Astrocyte (in vitro differentiated cells and primary cell): ENCODE data around the gene ARL8B. TPM values are rescaled to one million over a fixed set of nuclear protein-coding genes. Genes with fewer than 3 reads are reported as not detected.

Experiments used
- DNase-seq: peaks from one replicate; pipeline ENCODE4 v3.0.0-alpha.2; 2010; ENCODE audit warnings: low read depth
- FAIRE-seq: peaks from 2 replicates; lab custom pipeline; 2011; peaks lifted over from hg19 to GRCh38; lab: Jason Lieb, UNC
- H2AFZ ChIP-seq: 2 replicates; pipeline ENCODE4 v1.6.0; 2012; ENCODE audit warnings: low read depth, low read length, inconsistent platforms
- H3K27ac ChIP-seq: 2 replicates; pipeline ENCODE4 v1.5.1; 2011; ENCODE audit warnings: low read depth, low read length, inconsistent platforms
- H3K27me3 ChIP-seq: 2 replicates; pipeline ENCODE4 v1.6.0; 2011; ENCODE audit warnings: low read length, inconsistent platforms; ENCODE audit not compliant: insufficient read depth
- H3K36me3 ChIP-seq: 2 replicates; pipeline ENCODE4 v1.5.1; 2011; ENCODE audit warnings: low read length, inconsistent platforms; ENCODE audit not compliant: insufficient read depth
- H3K4me1 ChIP-seq: 2 replicates; pipeline ENCODE4 v1.5.1; 2011; ENCODE audit warnings: low read length, inconsistent platforms; ENCODE audit not compliant: insufficient read depth
- H3K4me2 ChIP-seq: 2 replicates; pipeline ENCODE4 v1.6.0; 2012; ENCODE audit warnings: low read length, inconsistent platforms
- H3K4me3 ChIP-seq: 2 replicates; pipeline ENCODE4 v1.5.1; 2011; ENCODE audit warnings: low read depth, mild to moderate bottlenecking, low read length, inconsistent platforms; ENCODE audit not compliant: insufficient read depth
- H3K79me2 ChIP-seq: 2 replicates; pipeline ENCODE4 v1.6.0; 2012; ENCODE audit warnings: mild to moderate bottlenecking, low read length, inconsistent platforms; ENCODE audit not compliant: insufficient read depth
- H3K9ac ChIP-seq: 2 replicates; pipeline ENCODE4 v1.6.0; 2012; ENCODE audit warnings: mild to moderate bottlenecking, low read length, inconsistent platforms
- H3K9me3 ChIP-seq: 2 replicates; pipeline ENCODE4 v1.5.1; 2012; ENCODE audit warnings: low read depth, mild to moderate bottlenecking, low read length, inconsistent platforms; ENCODE audit not compliant: insufficient read depth
- H4K20me1 ChIP-seq: 2 replicates; pipeline ENCODE4 v1.6.0; 2012; ENCODE audit warnings: low read length, inconsistent platforms; ENCODE audit not compliant: insufficient read depth
- H3K27ac Mint-ChIP-seq: one replicate; pipeline ENCODE4 v1.8.0; 2021; ENCODE audit warnings: mild to moderate bottlenecking, mixed read lengths; ENCODE audit not compliant: unreplicated experiment
- H3K27me3 Mint-ChIP-seq: one replicate; pipeline ENCODE4 v1.8.0; 2021; ENCODE audit warnings: low read depth, mixed read lengths; ENCODE audit not compliant: unreplicated experiment
- H3K36me3 Mint-ChIP-seq: one replicate; pipeline ENCODE4 v1.8.0; 2021; ENCODE audit warnings: low read depth, mixed read lengths; ENCODE audit not compliant: unreplicated experiment
- H3K4me1 Mint-ChIP-seq: one replicate; pipeline ENCODE4 v1.8.0; 2021; ENCODE audit warnings: low read depth, mixed read lengths; ENCODE audit not compliant: unreplicated experiment
- H3K4me3 Mint-ChIP-seq: one replicate; pipeline ENCODE4 v1.8.0; 2021; ENCODE audit warnings: mild to moderate bottlenecking, moderate library complexity, mixed read lengths; ENCODE audit not compliant: unreplicated experiment
- H3K9me3 Mint-ChIP-seq: one replicate; pipeline ENCODE4 v1.8.0; 2021; ENCODE audit warnings: mild to moderate bottlenecking, mixed read lengths; ENCODE audit not compliant: unreplicated experiment
- EZH2 ChIP-seq: IDR thresholded peaks from 2 replicates; pipeline ENCODE4 v1.6.1; 2012; ENCODE audit warnings: mild to moderate bottlenecking, low read length, inconsistent platforms; ENCODE audit not compliant: insufficient read depth
- total RNA-seq: library from RNA; stranded (reverse); gene quantifications from 2 replicates; pipeline ENCODE4 v1.2.1, GENCODE V29; 2021
- TF ChIP-seq, protein P1 (sequence below): IDR thresholded peaks from 2 replicates; pipeline ENCODE4 v1.5.1; 2011; ENCODE audit warnings: low read depth, mild to moderate bottlenecking, inconsistent platforms, low read length, moderate library complexity; ENCODE audit not compliant: insufficient read depth

ARL8B gene
- total RNA-seq, 1 donor from 2014 or later, result 64.1 TPM

DNA sequence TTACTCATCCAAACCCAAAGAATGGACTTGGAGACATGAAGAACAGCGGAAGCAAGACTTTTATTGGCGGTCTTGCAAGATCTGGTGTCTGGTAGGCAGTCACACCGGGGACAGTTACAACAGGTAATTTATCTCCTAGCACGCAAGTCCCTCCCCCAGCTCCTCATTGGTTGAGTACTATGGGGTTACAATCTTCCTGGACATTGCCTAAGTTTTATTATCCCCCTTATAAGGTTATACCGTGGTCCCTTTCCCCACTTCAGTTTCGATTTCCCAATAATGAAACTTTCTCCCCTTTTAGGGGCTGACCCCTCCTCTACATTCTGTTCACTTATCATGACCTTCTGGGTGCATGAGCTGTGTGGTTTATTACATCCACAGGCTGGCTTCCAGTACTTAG is 18.7 kb downstream of the ARL8B start:
- no peak overlapping the region for H3K27ac Mint-ChIP-seq
- no peaks in the 10 kb centered on the region for H3K9me3 ChIP-seq
- H4K20me1 ChIP-seq, result peaks cover 96% of the 10 kb centered on the region
- H3K27ac ChIP-seq, result no peak overlapping the region
- H3K4me1 Mint-ChIP-seq, result peaks cover 36% of the 10 kb centered on the region
- H3K4me2 ChIP-seq, result no peak overlapping the region
- H3K9ac ChIP-seq, result no peak overlapping the region
- peaks cover 17% of the 10 kb centered on the region for H3K9me3 Mint-ChIP-seq
- no peak for TF ChIP-seq EZH2
- TF ChIP-seq, protein P1, sequence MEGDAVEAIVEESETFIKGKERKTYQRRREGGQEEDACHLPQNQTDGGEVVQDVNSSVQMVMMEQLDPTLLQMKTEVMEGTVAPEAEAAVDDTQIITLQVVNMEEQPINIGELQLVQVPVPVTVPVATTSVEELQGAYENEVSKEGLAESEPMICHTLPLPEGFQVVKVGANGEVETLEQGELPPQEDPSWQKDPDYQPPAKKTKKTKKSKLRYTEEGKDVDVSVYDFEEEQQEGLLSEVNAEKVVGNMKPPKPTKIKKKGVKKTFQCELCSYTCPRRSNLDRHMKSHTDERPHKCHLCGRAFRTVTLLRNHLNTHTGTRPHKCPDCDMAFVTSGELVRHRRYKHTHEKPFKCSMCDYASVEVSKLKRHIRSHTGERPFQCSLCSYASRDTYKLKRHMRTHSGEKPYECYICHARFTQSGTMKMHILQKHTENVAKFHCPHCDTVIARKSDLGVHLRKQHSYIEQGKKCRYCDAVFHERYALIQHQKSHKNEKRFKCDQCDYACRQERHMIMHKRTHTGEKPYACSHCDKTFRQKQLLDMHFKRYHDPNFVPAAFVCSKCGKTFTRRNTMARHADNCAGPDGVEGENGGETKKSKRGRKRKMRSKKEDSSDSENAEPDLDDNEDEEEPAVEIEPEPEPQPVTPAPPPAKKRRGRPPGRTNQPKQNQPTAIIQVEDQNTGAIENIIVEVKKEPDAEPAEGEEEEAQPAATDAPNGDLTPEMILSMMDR, result no peak
- H3K4me3 Mint-ChIP-seq, result no peak overlapping the region
- H3K36me3 Mint-ChIP-seq, result peaks cover 11% of the 10 kb centered on the region
- peaks cover 12% of the 10 kb centered on the region for H3K4me1 ChIP-seq
- FAIRE-seq (no peak), DNase-seq (no peak)
- no peaks in the 10 kb centered on the region for H3K36me3 ChIP-seq
- no peaks in the 10 kb centered on the region for H3K27me3 ChIP-seq
- no peak overlapping the region for H3K4me3 ChIP-seq
- H2AFZ ChIP-seq, result no peak overlapping the region
- H3K79me2 ChIP-seq, result peaks cover 99% of the 10 kb centered on the region
- H3K27me3 Mint-ChIP-seq, result no peaks in the 10 kb centered on the region

DNA sequence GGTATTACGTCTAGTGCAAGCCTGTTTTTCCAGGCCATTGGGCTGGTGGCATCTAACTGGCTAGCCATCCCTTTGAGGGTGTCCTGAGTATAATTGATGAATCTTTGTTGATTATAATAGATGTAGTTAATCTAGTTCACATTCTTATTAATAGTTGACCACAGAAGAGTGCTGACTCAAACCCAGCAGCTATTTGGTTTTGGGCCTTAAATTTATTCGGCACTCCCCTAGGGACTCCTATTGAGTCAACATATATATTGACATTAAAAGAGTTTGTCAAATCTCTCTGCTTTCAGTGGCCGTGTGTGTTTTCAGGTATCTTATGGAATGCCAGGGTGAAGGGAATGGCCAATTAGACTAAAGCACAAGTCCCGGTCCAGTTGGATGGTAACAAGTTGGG is 19.7 kb downstream of the ARL8B start:
- Histone ChIP-seq H3K9ac (no peak overlapping the region), H3K36me3 (no peaks in the 10 kb centered on the region), H3K79me2 (peaks cover 100% of the 10 kb centered on the region), H3K9me3 (no peaks in the 10 kb centered on the region), H3K27ac (no peak overlapping the region), H3K4me3 (no peak overlapping the region), H3K4me2 (no peak overlapping the region), H3K27me3 (no peaks in the 10 kb centered on the region), H4K20me1 (peaks cover 97% of the 10 kb centered on the region), H2AFZ (no peak overlapping the region), H3K4me1 (peaks cover 12% of the 10 kb centered on the region)
- Mint-ChIP-seq H3K4me3 (no peak overlapping the region), H3K9me3 (peaks cover 17% of the 10 kb centered on the region), H3K36me3 (peaks cover 14% of the 10 kb centered on the region), H3K4me1 (peaks cover 30% of the 10 kb centered on the region), H3K27me3 (no peaks in the 10 kb centered on the region), H3K27ac (no peak overlapping the region)
- TF ChIP-seq, protein P1, result no peak
- no peak for TF ChIP-seq EZH2
- no peak for FAIRE-seq
- DNase-seq, result no peak

DNA sequence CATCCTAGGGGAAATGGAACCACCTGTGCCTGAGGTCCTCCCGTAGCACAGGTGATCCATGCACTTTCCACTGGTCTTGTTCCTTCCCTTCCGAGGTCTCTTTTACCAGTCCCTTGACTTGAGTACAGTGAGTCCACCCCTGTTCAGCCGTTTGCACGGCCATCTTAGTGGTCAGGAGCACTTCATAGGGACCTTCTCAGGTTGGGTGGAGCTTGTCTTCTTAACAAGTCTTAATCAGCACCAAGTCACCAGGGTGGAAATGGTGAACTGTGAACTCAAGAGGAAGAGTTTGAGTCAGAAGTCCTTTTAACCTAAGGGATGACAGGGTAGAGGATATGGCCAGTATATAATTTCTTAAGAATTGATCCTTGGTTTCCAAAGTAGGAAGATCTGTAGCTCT is 21.4 kb downstream of the ARL8B start:
- Mint-ChIP-seq H3K4me1 (peaks cover 23% of the 10 kb centered on the region), H3K27ac (no peak overlapping the region), H3K4me3 (no peak overlapping the region), H3K36me3 (peaks cover 20% of the 10 kb centered on the region), H3K9me3 (peaks cover 28% of the 10 kb centered on the region), H3K27me3 (no peaks in the 10 kb centered on the region)
- Histone ChIP-seq H3K4me1 (peaks cover 10% of the 10 kb centered on the region), H3K9me3 (no peaks in the 10 kb centered on the region), H3K9ac (no peak overlapping the region), H3K27me3 (no peaks in the 10 kb centered on the region), H3K4me2 (no peak overlapping the region), H3K4me3 (no peak overlapping the region), H4K20me1 (peaks cover 99% of the 10 kb centered on the region), H2AFZ (no peak overlapping the region), H3K27ac (no peak overlapping the region), H3K36me3 (no peaks in the 10 kb centered on the region), H3K79me2 (peaks cover 100% of the 10 kb centered on the region)
- TF ChIP-seq, protein P1, result no peak
- no peak for TF ChIP-seq EZH2
- DNase-seq (no peak), FAIRE-seq (no peak)
